Right lobe of liver (tissue), 4 donors: ENCODE data around the gene OTX1.

ENCODE experiments used
- CTCF ChIP-seq, 4 donors: fragments of 200-600 bp in 3 of 4; fragments of 450-650 bp in 1 of 4; IDR thresholded peaks; one replicate each; pipeline versions ENCODE4 v1.5.1 to v1.8.0; 2016 to 2022; ENCODE audit warnings: antibody characterized with exemption in 4 of 4, mild to moderate bottlenecking in 2 of 4
- POLR2A ChIP-seq: fragments of 450-650 bp; IDR thresholded peaks from one replicate; pipeline ENCODE4 v1.6.1; 2017; ENCODE audit warnings: antibody characterized with exemption, mild to moderate bottlenecking
- donor health status: DM: no; HTN: no; CAD: no.
- donor health status: DM: no; HTN: no; CAD: no.
- donor health status: DM: no; HTN: yes; CAD: no.

- TF ChIP-seq CTCF (IDR thresholded peaks at IDR 0.05) (no peak), POLR2A (no peak)
These were observed 42.9 kb downstream of the OTX1 start for GRCh38 chr2:63093502-63093901.
